T-helper 22 cell (primary cell): ENCODE results near the gene CREG1.

ENCODE experiments used
- DNase-seq: peaks from one replicate; pipeline ENCODE4 v3.0.0-alpha.2; 2020; ENCODE audit warnings: low read depth

The CREG1 gene

GRCh38 chr1:167503626-167504466 is 49.7 kb downstream of the CREG1 start:
- DNase-seq = no peak

GRCh38 chr1:167502719-167503462 is 50.7 kb downstream of the CREG1 start:
- DNase-seq = no peak

- no peak for DNase-seq
Observed at GRCh38 chr1:167502192-167502551, 51.4 kb downstream of the CREG1 start.

GRCh38 chr1:167501515-167502191 is 51.9 kb downstream of the CREG1 start:
- DNase-seq = no peak

- DNase-seq = no peak
Observed at GRCh38 chr1:167500283-167500860, 53.2 kb downstream of the CREG1 start.

- no peak for DNase-seq
Observed at GRCh38 chr1:167499664-167500101, 53.9 kb downstream of the CREG1 start.

GRCh38 chr1:167499106-167499505 is 54.5 kb downstream of the CREG1 start:
- DNase-seq = no peak

DNA sequence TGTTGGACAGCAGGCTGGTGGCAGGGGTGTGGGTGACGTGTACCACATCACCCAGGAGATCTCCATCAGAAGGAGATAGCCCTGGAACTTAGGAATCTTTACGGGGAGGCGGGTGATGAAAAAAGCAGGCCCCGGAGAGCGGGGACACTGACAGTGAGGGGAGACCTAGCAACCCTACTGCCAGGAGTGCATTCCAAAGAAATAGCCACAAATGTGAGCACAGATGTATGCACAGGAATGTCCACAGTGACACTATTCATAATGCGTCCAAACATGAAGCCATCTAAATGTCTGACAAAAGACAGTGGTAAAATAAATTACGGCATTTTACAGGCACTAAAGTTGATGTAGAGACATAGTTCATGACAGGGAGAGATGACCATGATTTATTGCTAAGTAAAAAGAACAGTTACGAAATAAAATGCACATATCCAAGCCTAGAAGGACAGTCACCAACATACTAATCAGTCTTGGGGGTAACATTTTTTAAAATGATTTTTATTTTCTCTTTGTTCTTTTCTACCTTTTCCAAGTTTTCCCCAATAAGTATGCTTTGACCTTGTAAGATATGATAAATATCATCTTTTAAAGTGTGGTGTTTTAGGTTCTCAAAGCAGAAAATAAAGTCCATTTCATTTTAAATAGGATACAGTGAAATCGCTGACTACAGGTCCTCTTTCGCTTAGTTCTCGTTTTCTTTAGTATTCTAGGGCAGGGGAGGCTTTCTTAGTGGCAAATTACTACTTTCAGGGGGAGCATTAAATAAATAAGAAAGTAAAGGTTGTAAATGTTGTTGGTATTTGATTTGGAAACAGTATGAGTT is 56.6 kb downstream of the CREG1 start:
- DNase-seq = no peak

- DNase-seq = no peak
Observed at GRCh38 chr1:167493372-167493771, 60.2 kb downstream of the CREG1 start.

GRCh38 chr1:167492481-167492910 is 61.1 kb downstream of the CREG1 start:
- DNase-seq = no peak

DNA sequence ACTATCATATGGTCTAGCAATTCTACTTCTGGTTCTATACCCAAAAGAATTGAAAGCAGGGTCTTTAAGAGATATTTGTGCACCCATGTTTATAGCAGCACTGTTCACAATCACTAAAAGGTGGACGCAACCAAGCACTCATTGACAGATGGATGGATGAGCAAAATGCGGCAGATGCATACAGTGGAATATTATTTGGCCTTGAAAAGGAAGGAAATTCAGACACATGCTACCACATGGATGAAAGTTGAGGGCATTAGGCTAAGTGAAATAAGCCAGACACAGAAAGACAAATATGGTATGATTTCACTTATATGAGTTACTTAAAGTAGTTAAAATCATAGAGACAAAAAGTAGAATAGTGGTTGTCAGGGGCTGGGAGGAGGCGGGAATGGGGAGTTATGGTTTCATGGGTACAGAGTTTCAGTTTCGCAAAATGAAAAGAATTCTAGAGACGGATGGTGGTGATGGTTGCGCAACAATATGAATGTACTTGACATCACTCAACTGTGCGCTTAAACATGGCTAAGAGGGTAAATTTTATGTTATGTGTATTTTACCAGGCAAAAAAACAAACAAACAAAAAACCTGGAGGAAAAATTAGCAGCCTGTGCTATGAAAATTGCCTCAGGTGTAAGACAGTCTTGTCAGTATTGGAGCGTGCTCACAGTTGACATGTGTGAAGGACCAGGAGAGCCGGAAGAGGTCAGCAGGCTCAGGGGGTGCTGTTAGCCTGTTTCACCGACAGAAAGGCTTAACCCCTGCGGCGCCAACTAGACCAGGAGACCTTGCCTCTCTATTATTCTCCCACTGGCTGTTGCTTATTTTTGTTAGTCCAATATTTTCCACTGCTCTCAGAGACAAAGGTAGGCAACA is 61.7 kb downstream of the CREG1 start:
- no peak for DNase-seq
